GM23248 (cell line): ENCODE measurements around the gene DOP1A.

Source experiments
- EZH2 ChIP-seq: fragments of 200-600 bp; sonication (generic); IDR thresholded peaks from 2 replicates; pipeline ENCODE4 v1.6.1; 2018; ENCODE audit warnings: antibody characterized with exemption, mild to moderate bottlenecking; ENCODE audit not compliant: insufficient read depth, poor library complexity, severe bottlenecking
- EZH2phosphoT487 ChIP-seq: fragments of 200-600 bp; sonication (generic); IDR thresholded peaks from 2 replicates; pipeline ENCODE4 v1.6.1; 2018; ENCODE audit warnings: antibody characterized with exemption, moderate library complexity, mild to moderate bottlenecking, low read depth; ENCODE audit not compliant: insufficient read depth

- TF ChIP-seq EZH2phosphoT487 (no peak), EZH2 (no peak)
Observed at GRCh38 chr6:83199863-83200225, 132.4 kb downstream of the DOP1A start.
